A673 (cell line): ENCODE data around the gene CRIP3. TPM values are rescaled to one million over a fixed set of nuclear protein-coding genes. Genes with fewer than 3 reads are reported as not detected.

Source experiments
- BruUV-seq: library from RNA; stranded (reverse); fragments of 400-500 nt; replicated peaks from 2 replicates; lab custom pipeline; 2021; lab: Mats Ljungman, UMichigan
- CTCF ChIA-PET: fragments of 300-600 bp; sonication (Branson Sonifier 250); formaldehyde crosslinking; loops from one replicate; lab custom pipeline; 2022; ENCODE audit warnings: antibody characterized with exemption; lab: Charles Lee
- POLR2A ChIA-PET: fragments of 300-600 bp; sonication (Branson Sonifier 250); formaldehyde crosslinking; loops from one replicate; lab custom pipeline; 2022; ENCODE audit warnings: antibody characterized with exemption; ENCODE audit not compliant: low non-redundant PET; lab: Charles Lee
- DNase-seq: peaks from one replicate; pipeline ENCODE4 v3.0.0-alpha.2; 2015; ENCODE audit warnings: low spot score
- H3K27ac ChIP-seq: fragments of 200-600 bp; sonication (generic); 2 replicates; pipeline ENCODE4 v1.5.1; 2016; ENCODE audit warnings: mixed run types, low read depth, mild to moderate bottlenecking, mixed read lengths, antibody characterized with exemption, low read length; ENCODE audit not compliant: poor library complexity, severe bottlenecking
- H3K27me3 ChIP-seq: fragments of 200-600 bp; sonication (generic); replicated peaks from 2 replicates; pipeline ENCODE4 v1.6.1; 2017; ENCODE audit warnings: mixed run types, low read depth, mild to moderate bottlenecking, mixed read lengths, antibody characterized with exemption, low read length; ENCODE audit not compliant: insufficient read depth, poor library complexity
- H3K36me3 ChIP-seq: fragments of 200-600 bp; sonication (generic); 2 replicates; pipeline ENCODE4 v1.6.1; 2016; ENCODE audit warnings: mixed run types, mild to moderate bottlenecking, mixed read lengths, antibody characterized with exemption, low read length; ENCODE audit not compliant: insufficient read depth, poor library complexity, severe bottlenecking
- H3K4me1 ChIP-seq: fragments of 200-600 bp; sonication (generic); 2 replicates; pipeline ENCODE4 v1.6.1; 2017; ENCODE audit warnings: mixed run types, mild to moderate bottlenecking, mixed read lengths, antibody characterized with exemption, low read length; ENCODE audit not compliant: insufficient read depth, poor library complexity, severe bottlenecking
- H3K4me3 ChIP-seq: fragments of 200-600 bp; sonication (generic); 2 replicates; pipeline ENCODE4 v1.5.1; 2016; ENCODE audit warnings: low read depth, mixed run types, mild to moderate bottlenecking, mixed read lengths, low read length; ENCODE audit not compliant: poor library complexity, severe bottlenecking
- H3K9me3 ChIP-seq: fragments of 200-600 bp; sonication (generic); 2 replicates; pipeline ENCODE4 v1.6.1; 2016; ENCODE audit warnings: mixed run types, low read depth, mild to moderate bottlenecking, mixed read lengths, antibody characterized with exemption, low read length; ENCODE audit not compliant: poor library complexity, severe bottlenecking
- CTCF ChIP-seq: fragments of 300-800, 200-600 bp; sonication (generic); conservative IDR thresholded peaks from 2 replicates; pipeline ENCODE4 v1.5.1; 2017; ENCODE audit warnings: low read depth, mild to moderate bottlenecking, antibody characterized with exemption, low read length, moderate library complexity, mixed read lengths
- EZH2 ChIP-seq: fragments of 200-600 bp; sonication (generic); IDR thresholded peaks from 2 replicates; pipeline ENCODE4 v1.6.1; 2017; ENCODE audit warnings: borderline replicate concordance, low read depth, mild to moderate bottlenecking, mixed read lengths, antibody characterized with exemption, low read length; ENCODE audit not compliant: poor library complexity, severe bottlenecking
- intact Hi-C: fragments of 100-400 bp; cut with micrococcal nuclease; formaldehyde crosslinking; loops from one replicate; pipeline ENCODE4 v1.10.0; 2022; ENCODE audit not compliant: unreplicated experiment
- total RNA-seq: library from RNA; stranded (reverse); gene quantifications from 2 replicates; pipeline ENCODE4 v1.2.3, GENCODE V29; 2021

Gene CRIP3
- total RNA-seq, 1 experiment from 2014 or later = 2.4 TPM

- BruUV-seq = no TSS peak
These were observed 16.3 kb downstream of the CRIP3 start for GRCh38 chr6:43292341-43292740.

GRCh38 chr6:43291708-43292107, 16.9 kb downstream of the CRIP3 start:
- DNase-seq = no peak
- ChIA-PET CTCF (no interaction called here), POLR2A (no interaction called here)
- no TSS peak for BruUV-seq
- no peak overlapping the region for H3K27ac ChIP-seq
- no peak overlapping the region for H3K4me3 ChIP-seq
- no peaks in the 10 kb centered on the region for H3K36me3 ChIP-seq
- no peaks in the 10 kb centered on the region for H3K9me3 ChIP-seq
- intact Hi-C loops = no loop called here
- no peaks in the 10 kb centered on the region for H3K4me1 ChIP-seq
- TF ChIP-seq EZH2 (no peak), CTCF (no peak)
- H3K27me3 ChIP-seq = no peaks in the 10 kb centered on the region

More at GRCh38 chr6:43292341-43292740, 16.3 kb downstream of the CRIP3 start:
- Histone ChIP-seq H3K27ac (no peak overlapping the region), H3K4me1 (no peaks in the 10 kb centered on the region), H3K36me3 (no peaks in the 10 kb centered on the region), H3K27me3 (no peaks in the 10 kb centered on the region), H3K9me3 (no peaks in the 10 kb centered on the region), H3K4me3 (no peak overlapping the region)
- intact Hi-C loops = no loop called here
- POLR2A ChIA-PET = no interaction called here
- CTCF ChIA-PET = no interaction called here
- no peak for DNase-seq
- TF ChIP-seq EZH2 = no peak
- TF ChIP-seq CTCF = no peak

- no TSS peak for BruUV-seq
- no peaks in the 10 kb centered on the region for H3K4me1 ChIP-seq
- CTCF ChIA-PET = no interaction called here
- H3K27ac ChIP-seq = no peak overlapping the region
- POLR2A ChIA-PET = no interaction called here
- intact Hi-C loops = no loop called here
- no peaks in the 10 kb centered on the region for H3K9me3 ChIP-seq
- no peak overlapping the region for H3K4me3 ChIP-seq
- no peak for DNase-seq
- no peak for TF ChIP-seq CTCF
- no peak for TF ChIP-seq EZH2
- H3K36me3 ChIP-seq = no peaks in the 10 kb centered on the region
- H3K27me3 ChIP-seq = no peaks in the 10 kb centered on the region
These were observed 17.7 kb downstream of the CRIP3 start for GRCh38 chr6:43290905-43291355.
